ENCODE results near the gene SPAAR.

DNA sequence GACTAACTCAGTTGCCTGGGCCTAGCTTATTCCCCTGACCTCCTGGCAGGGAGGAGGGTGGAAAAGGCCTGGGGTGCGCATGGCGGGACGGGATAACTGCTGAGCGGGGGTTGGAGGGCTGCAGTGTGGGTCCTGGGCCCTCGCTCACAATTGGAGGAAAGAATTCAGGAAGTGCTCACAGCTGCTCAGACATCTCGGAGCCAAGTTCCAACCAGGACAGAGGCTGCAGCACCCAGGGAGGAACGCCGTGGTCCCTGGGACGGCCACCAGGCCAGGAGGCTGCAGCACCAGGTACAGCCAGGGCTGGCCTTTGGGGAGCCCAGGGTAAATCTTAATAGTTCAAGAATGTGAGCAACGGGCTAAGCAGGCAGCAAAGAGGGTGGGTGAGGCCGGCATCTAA is at the start of gene SPAAR:
- no peak for TF ChIP-seq CTCF (conservative IDR thresholded peaks at IDR 0.05)
- no peak for TF ChIP-seq EZH2 (IDR thresholded peaks at IDR 0.05; ENCODE audit: low read depth)
